ENCODE results near the gene ANKEF1.
"Not testable (repeated sequence)": the region's sequence is repeated elsewhere in the genome, so short reads cannot be mapped to it uniquely, and the experiment has no call there.

ANKEF1 gene

DNA sequence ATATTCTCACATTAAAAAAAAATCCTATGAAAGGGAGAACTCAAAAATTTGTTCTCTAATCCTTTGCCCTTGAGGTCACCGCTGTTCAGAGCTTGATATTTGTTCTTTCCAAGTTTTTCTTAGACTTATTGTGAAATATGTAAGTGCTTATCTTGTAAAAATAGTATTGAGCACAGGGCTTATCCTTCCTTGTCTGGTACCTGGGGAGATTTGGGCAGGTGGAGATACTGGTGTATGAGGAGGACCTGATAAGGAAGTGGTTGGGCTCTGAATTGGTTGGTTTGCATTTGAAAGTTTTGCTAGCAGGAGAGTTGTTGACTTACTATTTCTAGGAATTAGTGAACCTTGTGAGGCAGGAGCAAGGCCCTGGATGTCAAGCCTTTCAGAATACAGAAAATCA lies 28.9 kb upstream of the ANKEF1 start:
- no peaks in the 10 kb centered on the region for H3K27me3 ChIP-seq (replicated peaks; ENCODE audit: control insufficient read depth, insufficient read depth, low read length)
- DNase-seq (ENCODE audit: low read depth) = no peak
- H3K4me3 ChIP-seq (ENCODE audit: low read length) = no peak overlapping the region
- no peaks in the 10 kb centered on the region for H3K9me3 ChIP-seq (ENCODE audit: control insufficient read depth, low read length)
- no peak overlapping the region for H3K9ac ChIP-seq (ENCODE audit: low read length)
- peaks cover 3% of the 10 kb centered on the region for H3K36me3 ChIP-seq (ENCODE audit: control insufficient read depth, insufficient read depth, low read length, severe bottlenecking)
- peaks cover 16% of the 10 kb centered on the region for H3K4me1 ChIP-seq (ENCODE audit: control insufficient read depth, insufficient read depth, low read length)

DNA sequence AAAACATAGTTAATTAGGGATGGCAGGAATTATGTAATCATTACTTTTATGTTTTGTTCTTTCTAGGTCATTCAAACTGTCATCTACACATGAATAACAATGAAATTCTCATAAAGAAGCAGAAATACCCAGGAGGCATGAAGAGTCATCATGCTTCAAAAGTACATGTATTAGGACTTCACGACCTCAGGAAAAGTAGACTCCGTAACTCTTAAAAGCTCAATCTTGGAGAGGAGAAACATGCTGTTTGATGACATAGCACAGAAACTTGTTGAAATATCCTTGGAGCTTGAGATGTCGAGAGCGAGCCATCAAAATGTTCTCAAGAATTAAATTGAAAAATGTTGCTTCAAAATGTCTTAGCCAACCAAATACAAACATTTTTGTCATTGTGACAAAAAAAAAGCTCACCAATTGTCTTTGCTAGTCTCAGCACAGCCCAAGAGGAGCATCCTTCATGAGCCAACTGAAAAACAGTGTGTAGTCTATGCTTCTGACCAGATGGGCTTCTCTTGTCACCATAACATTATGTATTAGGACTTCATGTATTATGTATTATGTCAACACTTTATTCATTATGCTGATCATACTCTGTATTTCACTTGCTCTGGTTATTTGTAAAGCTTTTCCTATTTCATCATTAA lies 28.2 kb upstream of the ANKEF1 start:
- Histone ChIP-seq H3K4me3 (ENCODE audit: low read length) (no peak overlapping the region), H3K9ac (ENCODE audit: low read length) (no peak overlapping the region), H3K36me3 (ENCODE audit: control insufficient read depth, insufficient read depth, low read length, severe bottlenecking) (peaks cover 3% of the 10 kb centered on the region), H3K27me3 (replicated peaks; ENCODE audit: control insufficient read depth, insufficient read depth, low read length) (no peaks in the 10 kb centered on the region), H3K9me3 (ENCODE audit: control insufficient read depth, low read length) (no peaks in the 10 kb centered on the region), H3K4me1 (ENCODE audit: control insufficient read depth, insufficient read depth, low read length) (peaks cover 16% of the 10 kb centered on the region)
- peak; percentile 13 for DNase-seq (ENCODE audit: low read depth)

DNA sequence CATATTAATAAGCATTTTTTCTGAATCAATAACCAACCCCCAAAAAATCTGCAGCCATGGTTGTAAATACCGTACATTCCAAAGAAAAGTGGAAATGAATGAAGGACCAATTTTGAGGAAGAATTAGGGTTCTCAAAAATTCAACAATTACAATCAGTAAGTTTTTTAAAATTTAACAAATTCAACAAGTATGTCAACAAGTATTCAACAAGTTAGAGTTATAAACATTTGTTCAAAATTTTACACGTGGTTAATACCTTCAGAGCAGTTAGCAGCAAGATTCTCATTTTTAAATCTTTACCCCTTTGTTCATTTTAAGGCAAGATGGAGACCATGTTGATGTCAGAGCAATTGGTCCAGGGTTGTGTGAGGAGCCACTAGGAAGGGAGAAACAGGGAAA lies 27.6 kb upstream of the ANKEF1 start:
- H3K27me3 ChIP-seq (replicated peaks; ENCODE audit: control insufficient read depth, insufficient read depth, low read length) = no peaks in the 10 kb centered on the region
- peaks cover 3% of the 10 kb centered on the region for H3K36me3 ChIP-seq (ENCODE audit: control insufficient read depth, insufficient read depth, low read length, severe bottlenecking)
- no peak overlapping the region for H3K9ac ChIP-seq (ENCODE audit: low read length)
- peaks cover 16% of the 10 kb centered on the region for H3K4me1 ChIP-seq (ENCODE audit: control insufficient read depth, insufficient read depth, low read length)
- DNase-seq (ENCODE audit: low read depth) = no peak
- no peak overlapping the region for H3K4me3 ChIP-seq (ENCODE audit: low read length)
- no peaks in the 10 kb centered on the region for H3K9me3 ChIP-seq (ENCODE audit: control insufficient read depth, low read length)

DNA sequence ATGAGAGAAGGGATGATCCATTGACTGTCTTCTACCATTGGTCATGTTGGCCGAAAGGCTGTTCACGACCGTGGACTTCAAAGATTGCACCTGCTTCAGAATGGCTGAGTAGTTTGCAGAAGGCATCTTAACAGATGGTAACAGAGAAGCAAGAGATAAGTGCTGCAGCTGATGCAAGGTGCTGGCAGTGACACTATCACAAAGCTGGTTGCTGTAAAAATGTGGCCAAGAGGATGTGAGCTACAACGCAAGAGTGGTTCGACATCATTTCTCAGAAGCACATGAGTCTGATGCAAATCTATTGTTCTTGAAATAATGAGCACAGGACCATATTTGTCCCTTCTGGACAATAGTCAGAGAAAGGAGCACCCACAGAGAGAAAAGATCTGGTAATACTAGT lies 27.0 kb upstream of the ANKEF1 start:
- Histone ChIP-seq H3K4me1 (ENCODE audit: control insufficient read depth, insufficient read depth, low read length) (peaks cover 16% of the 10 kb centered on the region), H3K9ac (ENCODE audit: low read length) (no peak overlapping the region)
- DNase-seq (ENCODE audit: low read depth) = no peak

DNA sequence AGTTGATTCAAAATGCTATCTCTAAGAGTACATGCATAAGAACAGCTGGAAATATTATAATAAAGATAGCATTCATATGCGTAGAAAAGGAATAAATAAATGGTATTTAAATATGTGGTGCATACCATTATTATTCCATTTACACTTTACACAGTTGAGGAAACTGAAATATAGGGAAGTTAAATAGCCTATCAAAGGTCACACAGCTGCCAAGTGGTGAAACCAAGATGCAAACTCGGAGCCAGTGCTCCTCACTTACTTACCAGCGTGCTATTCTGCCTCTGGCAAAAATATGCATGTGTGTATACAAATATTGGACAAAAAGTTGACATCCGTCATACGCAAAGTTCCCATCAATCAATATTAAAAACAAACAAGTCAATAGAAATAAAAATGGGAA lies 22.3 kb upstream of the ANKEF1 start:
- DNase-seq (ENCODE audit: low read depth) = no peak
- H3K9ac ChIP-seq (ENCODE audit: low read length) = no peak overlapping the region
- no peaks in the 10 kb centered on the region for H3K4me1 ChIP-seq (ENCODE audit: control insufficient read depth, insufficient read depth, low read length)
- H3K36me3 ChIP-seq (ENCODE audit: control insufficient read depth, insufficient read depth, low read length, severe bottlenecking) = peaks cover 2% of the 10 kb centered on the region
- no peaks in the 10 kb centered on the region for H3K9me3 ChIP-seq (ENCODE audit: control insufficient read depth, low read length)
- no peaks in the 10 kb centered on the region for H3K27me3 ChIP-seq (replicated peaks; ENCODE audit: control insufficient read depth, insufficient read depth, low read length)
- H3K4me3 ChIP-seq (ENCODE audit: low read length) = no peak overlapping the region

More for the DNA sequence above, 27.0 kb upstream of the ANKEF1 start:
- Histone ChIP-seq H3K4me3 (ENCODE audit: low read length) (no peak overlapping the region), H3K36me3 (ENCODE audit: control insufficient read depth, insufficient read depth, low read length, severe bottlenecking) (peaks cover 3% of the 10 kb centered on the region), H3K9me3 (ENCODE audit: control insufficient read depth, low read length) (no peaks in the 10 kb centered on the region), H3K27me3 (replicated peaks; ENCODE audit: control insufficient read depth, insufficient read depth, low read length) (no peaks in the 10 kb centered on the region)

DNA sequence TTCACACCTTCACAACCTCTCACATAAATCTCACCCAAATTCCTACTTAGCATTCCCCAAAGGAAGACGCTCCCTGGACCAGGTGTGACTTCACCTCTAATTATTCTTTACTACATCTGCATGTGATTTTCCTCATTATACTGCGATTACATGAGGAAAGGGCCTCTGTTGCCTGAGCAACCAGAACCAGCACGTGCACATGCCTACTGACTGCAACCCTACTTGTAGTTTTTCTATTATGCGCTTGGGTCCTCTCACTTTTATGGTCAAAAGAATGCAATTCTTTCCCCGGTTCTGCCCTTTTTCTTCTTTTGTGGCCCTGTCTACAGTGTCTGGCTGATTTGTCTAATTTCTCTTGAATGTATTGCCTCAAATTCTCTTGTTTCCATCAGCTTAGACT lies 20.4 kb upstream of the ANKEF1 start:
- H3K9me3 ChIP-seq (ENCODE audit: control insufficient read depth, low read length) = no peaks in the 10 kb centered on the region
- H3K27me3 ChIP-seq (replicated peaks; ENCODE audit: control insufficient read depth, insufficient read depth, low read length) = no peaks in the 10 kb centered on the region
- DNase-seq (ENCODE audit: low read depth) = no peak
- H3K9ac ChIP-seq (ENCODE audit: low read length) = no peak overlapping the region
- no peak overlapping the region for H3K4me3 ChIP-seq (ENCODE audit: low read length)
- no peaks in the 10 kb centered on the region for H3K4me1 ChIP-seq (ENCODE audit: control insufficient read depth, insufficient read depth, low read length)
- no peaks in the 10 kb centered on the region for H3K36me3 ChIP-seq (ENCODE audit: control insufficient read depth, insufficient read depth, low read length, severe bottlenecking)

DNA sequence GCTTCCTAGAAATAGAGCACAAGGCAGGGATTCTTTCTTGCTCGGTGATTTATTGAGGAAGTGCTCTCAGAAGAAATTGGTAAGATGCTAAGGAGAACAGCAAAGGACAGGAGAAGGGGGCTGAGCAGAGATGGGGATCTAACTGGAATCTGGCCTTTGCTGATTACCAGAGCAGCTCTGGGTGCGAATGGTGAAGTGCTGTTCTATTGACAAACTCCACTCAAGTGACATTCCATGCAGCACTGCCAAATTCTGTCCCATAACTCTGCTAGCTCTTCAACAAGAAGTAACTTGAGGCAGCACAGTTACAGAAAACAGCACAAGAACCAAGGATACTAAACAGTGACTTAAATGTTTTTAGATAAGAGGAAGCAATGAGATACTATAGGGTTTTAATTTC lies 13.8 kb upstream of the ANKEF1 start:
- no peak for DNase-seq (ENCODE audit: low read depth)
- H3K4me3 ChIP-seq (ENCODE audit: low read length) = no peak overlapping the region
- no peaks in the 10 kb centered on the region for H3K27me3 ChIP-seq (replicated peaks; ENCODE audit: control insufficient read depth, insufficient read depth, low read length)
- H3K4me1 ChIP-seq (ENCODE audit: control insufficient read depth, insufficient read depth, low read length) = peaks cover 9% of the 10 kb centered on the region
- H3K9ac ChIP-seq (ENCODE audit: low read length) = no peak overlapping the region
- peaks cover 3% of the 10 kb centered on the region for H3K9me3 ChIP-seq (ENCODE audit: control insufficient read depth, low read length)
- H3K36me3 ChIP-seq (ENCODE audit: control insufficient read depth, insufficient read depth, low read length, severe bottlenecking) = no peaks in the 10 kb centered on the region

DNA sequence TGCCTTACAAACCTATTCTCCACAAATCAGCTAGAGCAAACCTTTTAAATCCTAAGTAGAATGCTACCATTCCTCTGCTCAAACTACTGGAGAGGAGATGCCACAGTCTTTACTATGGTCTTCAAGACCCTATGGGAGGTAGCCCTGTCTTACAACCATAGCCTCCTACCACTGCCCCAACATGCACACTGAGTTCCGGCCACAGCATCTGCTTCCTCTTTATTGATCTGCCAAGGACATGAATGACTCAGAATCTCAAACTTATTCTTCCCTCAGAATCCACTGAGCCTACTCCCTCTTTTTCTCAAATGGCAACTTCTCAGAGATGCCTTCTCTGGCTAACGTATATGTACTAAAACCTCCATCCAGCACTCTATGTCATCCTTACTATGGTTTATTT lies 12.2 kb upstream of the ANKEF1 start:
- no peaks in the 10 kb centered on the region for H3K36me3 ChIP-seq (ENCODE audit: control insufficient read depth, insufficient read depth, low read length, severe bottlenecking)
- no peak overlapping the region for H3K9ac ChIP-seq (ENCODE audit: low read length)
- H3K27me3 ChIP-seq (replicated peaks; ENCODE audit: control insufficient read depth, insufficient read depth, low read length) = no peaks in the 10 kb centered on the region
- H3K4me1 ChIP-seq (ENCODE audit: control insufficient read depth, insufficient read depth, low read length) = peaks cover 9% of the 10 kb centered on the region
- H3K4me3 ChIP-seq (ENCODE audit: low read length) = no peak overlapping the region
- H3K9me3 ChIP-seq (ENCODE audit: control insufficient read depth, low read length) = peaks cover 12% of the 10 kb centered on the region
- no peak for DNase-seq (ENCODE audit: low read depth)

DNA sequence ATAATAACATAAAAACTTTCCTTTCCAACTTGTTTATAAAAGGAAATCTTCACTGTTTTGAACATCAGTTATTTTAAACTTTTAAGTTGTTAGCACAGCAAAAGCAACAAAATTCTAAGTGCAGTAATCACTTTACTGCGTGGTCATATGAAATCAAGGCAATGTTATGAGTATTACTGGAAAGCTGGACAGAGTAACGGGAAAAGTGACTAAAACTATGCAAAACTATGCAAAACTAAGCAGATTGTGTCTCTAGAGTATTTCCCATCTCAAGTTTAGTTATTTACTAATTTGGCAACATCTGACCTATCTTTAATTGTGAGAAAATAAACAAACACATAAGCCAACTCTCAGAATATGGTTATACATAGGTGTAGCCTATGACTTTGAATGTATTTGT lies 10.9 kb upstream of the ANKEF1 start:
- Histone ChIP-seq H3K27me3 (replicated peaks; ENCODE audit: control insufficient read depth, insufficient read depth, low read length) (no peaks in the 10 kb centered on the region), H3K4me3 (ENCODE audit: low read length) (no peak overlapping the region), H3K9me3 (ENCODE audit: control insufficient read depth, low read length) (peaks cover 14% of the 10 kb centered on the region), H3K36me3 (ENCODE audit: control insufficient read depth, insufficient read depth, low read length, severe bottlenecking) (no peaks in the 10 kb centered on the region), H3K4me1 (ENCODE audit: control insufficient read depth, insufficient read depth, low read length) (peaks cover 15% of the 10 kb centered on the region), H3K9ac (ENCODE audit: low read length) (no peak overlapping the region)
- DNase-seq (ENCODE audit: low read depth) = no peak

DNA sequence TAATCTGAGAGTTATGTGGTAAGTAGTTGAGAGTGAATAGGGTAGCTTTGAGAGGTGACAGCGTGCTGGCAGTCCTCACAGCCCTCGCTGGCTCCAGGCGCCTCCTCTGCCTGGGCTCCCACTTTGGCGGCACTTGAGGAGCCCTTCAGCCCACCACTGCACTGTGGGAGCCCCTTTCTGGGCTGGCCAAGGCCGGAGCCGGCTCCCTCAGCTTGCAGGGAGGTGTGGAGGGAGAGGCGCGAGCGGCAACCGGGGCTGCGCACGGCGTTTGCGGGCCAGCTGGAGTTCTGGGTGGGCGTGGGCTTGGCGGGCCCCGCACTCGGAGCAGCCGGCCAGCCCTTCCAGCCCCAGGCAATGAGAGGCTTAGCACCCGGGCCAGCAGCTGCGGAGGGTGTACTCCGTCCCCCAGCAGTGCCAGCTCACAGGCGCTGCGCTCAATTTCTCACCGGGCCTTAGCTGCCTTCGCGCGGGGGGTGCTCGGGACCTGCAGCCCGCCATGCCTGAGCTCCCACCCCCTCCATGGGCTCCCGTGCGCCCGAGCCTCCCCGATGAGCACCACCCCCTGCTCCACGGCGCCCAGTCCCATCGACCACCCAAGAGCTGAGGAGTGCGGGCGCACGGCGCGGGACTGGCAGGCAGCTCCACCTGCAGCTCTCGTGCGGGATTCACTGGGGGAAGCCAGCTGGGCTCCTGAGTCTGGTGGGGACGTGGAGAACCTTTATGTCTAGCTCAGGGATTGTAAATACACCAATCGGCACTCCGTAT lies 3.2 kb upstream of the ANKEF1 start:
- H3K9me3 ChIP-seq (ENCODE audit: control insufficient read depth, low read length) = peaks cover 11% of the 10 kb centered on the region

DNA sequence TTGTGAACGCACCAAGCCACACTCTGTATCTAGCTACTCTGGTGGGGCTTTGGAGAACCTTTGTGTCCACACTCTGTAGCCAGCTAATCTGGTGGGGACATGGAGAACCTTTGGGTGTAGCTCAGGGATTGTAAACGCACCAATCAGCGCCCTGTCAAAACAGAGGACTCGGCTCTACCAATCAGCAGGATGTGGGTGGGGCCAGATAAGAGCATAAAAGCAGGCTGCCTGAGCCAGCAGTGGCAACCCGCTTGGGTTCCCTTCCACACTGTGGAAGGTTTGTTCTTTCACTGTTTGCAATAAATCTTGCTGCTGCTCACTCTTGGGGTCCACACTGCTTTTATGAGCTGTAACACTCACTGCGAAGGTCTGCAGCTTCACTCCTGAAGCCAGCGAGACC lies 2.5 kb upstream of the ANKEF1 start:
- H3K9me3 ChIP-seq (ENCODE audit: control insufficient read depth, low read length); H3K4me3 ChIP-seq (ENCODE audit: low read length); H3K36me3 ChIP-seq (ENCODE audit: control insufficient read depth, insufficient read depth, low read length, severe bottlenecking); H3K27me3 ChIP-seq (replicated peaks; ENCODE audit: control insufficient read depth, insufficient read depth, low read length); H3K9ac ChIP-seq (ENCODE audit: low read length); DNase-seq (ENCODE audit: low read depth): not testable (repeated sequence)
- H3K4me1 ChIP-seq (ENCODE audit: control insufficient read depth, insufficient read depth, low read length) = peaks cover 39% of the 10 kb centered on the region

More for the DNA sequence above, 3.2 kb upstream of the ANKEF1 start:
- not testable (repeated sequence) for H3K4me3 ChIP-seq (ENCODE audit: low read length); H3K36me3 ChIP-seq (ENCODE audit: control insufficient read depth, insufficient read depth, low read length, severe bottlenecking); H3K9ac ChIP-seq (ENCODE audit: low read length); H3K27me3 ChIP-seq (replicated peaks; ENCODE audit: control insufficient read depth, insufficient read depth, low read length); DNase-seq (ENCODE audit: low read depth)
- peaks cover 39% of the 10 kb centered on the region for H3K4me1 ChIP-seq (ENCODE audit: control insufficient read depth, insufficient read depth, low read length)

All from adipocyte (in vitro differentiated cells).